HepG2 (cell line): ENCODE measurements around the gene NYAP1. TPM values are rescaled to one million over a fixed set of nuclear protein-coding genes. Genes with fewer than 3 reads are reported as not detected.

Source experiments
- ATAC-seq: fragments of 200-7000 bp; cut with Tn5 transposase; 3 replicates; pipeline ENCODE4 v1.9.1; 2020; ENCODE audit warnings: mild to moderate bottlenecking, moderate library complexity
- BruUV-seq: library from RNA; stranded (reverse); fragments of 400-500 nt; replicated peaks from 2 replicates; lab custom pipeline; 2021; lab: Mats Ljungman, UMichigan
- CTCF ChIA-PET: fragments of 300-600 bp; formaldehyde crosslinking; extraction: SDS; loops from one replicate; lab custom pipeline; 2021; ENCODE audit warnings: low total read pairs, inconsistent platforms, low intra/inter-chr PET ratio; lab: Yijun Ruan, JAX
- POLR2A ChIA-PET: fragments of 350-600 bp; sonication (Branson Sonifier 250); formaldehyde crosslinking; loops from one replicate; lab custom pipeline; 2020; ENCODE audit warnings: antibody characterized with exemption, inconsistent platforms; lab: Yijun Ruan, JAX
- DNase-seq: peaks from one replicate; pipeline ENCODE4 v3.0.0-alpha.2; 2015; ENCODE audit warnings: low spot score
- FAIRE-seq: peaks from 3 replicates; lab custom pipeline; 2011; peaks lifted over from hg19 to GRCh38; lab: Jason Lieb, UNC
- H2AFZ ChIP-seq: one replicate; pipeline ENCODE4 v1.6.1; 2011; ENCODE audit warnings: low read length, inconsistent platforms
- H3K27ac ChIP-seq: fragments of 300-600 bp; 3 replicates; pipeline ENCODE4 v1.8.0; 2011; ENCODE audit warnings: mixed run types, mild to moderate bottlenecking, mixed read lengths, low read length, inconsistent platforms; ENCODE audit not compliant: insufficient read depth; ENCODE audit errors: extremely low read length
- H3K27me3 ChIP-seq, 2 experiments: fragments of 200-600 bp in 1 of 2; 2 replicates in 1 of 2; 3 replicates in 1 of 2; pipeline versions ENCODE4 v1.6.0 to v1.8.0; 2011; ENCODE audit warnings: low read length in 2 of 2, mild to moderate bottlenecking in 2 of 2, moderate library complexity in 2 of 2, inconsistent platforms in 1 of 2; ENCODE audit not compliant: insufficient read depth in 2 of 2, control insufficient read depth in 1 of 2
- H3K36me3 ChIP-seq, 2 experiments: fragments of 200-600 bp in 1 of 2; replicated peaks in 1 of 2; 2 replicates in 1 of 2; 3 replicates in 1 of 2; pipeline versions ENCODE4 v1.5.1 to v1.8.0; 2011; ENCODE audit warnings: low read length in 2 of 2, inconsistent platforms in 1 of 2; ENCODE audit not compliant: insufficient read depth in 2 of 2, control insufficient read depth in 1 of 2
- H3K4me1 ChIP-seq: 2 replicates; pipeline ENCODE4 v1.5.1; 2012; ENCODE audit warnings: low read length, inconsistent platforms; ENCODE audit not compliant: insufficient read depth
- H3K4me2 ChIP-seq: 2 replicates; pipeline ENCODE4 v1.6.0; 2011; ENCODE audit warnings: low read depth, low read length, inconsistent platforms
- H3K4me3 ChIP-seq, 3 experiments: fragments of 200-600 bp in 1 of 3; sonication (generic), shearing (Covaris generic) in 1 of 3; replicated peaks in 1 of 3; 2 replicates each; pipeline ENCODE4 v1.5.1; 2011 to 2016; ENCODE audit warnings: low read length in 3 of 3, inconsistent platforms in 2 of 3, low read depth in 2 of 3, mild to moderate bottlenecking in 2 of 3, control low read depth in 1 of 3, mixed read lengths in 1 of 3; ENCODE audit not compliant: insufficient read depth in 1 of 3
- H3K79me2 ChIP-seq: one replicate; pipeline ENCODE4 v1.6.1; 2011; ENCODE audit warnings: low read length, inconsistent platforms; ENCODE audit not compliant: insufficient read depth
- H3K9ac ChIP-seq: 2 replicates; pipeline ENCODE4 v1.6.0; 2011; ENCODE audit warnings: mild to moderate bottlenecking, low read depth, low read length, inconsistent platforms; ENCODE audit not compliant: insufficient read depth
- H3K9me3 ChIP-seq: 2 replicates; pipeline ENCODE4 v1.5.1; 2012; ENCODE audit warnings: mild to moderate bottlenecking, low read length
- H4K20me1 ChIP-seq: 2 replicates; pipeline ENCODE4 v1.6.0; 2011; ENCODE audit warnings: inconsistent platforms, mild to moderate bottlenecking, low read length, moderate library complexity; ENCODE audit not compliant: insufficient read depth
- HNF1B ChIP-seq: sonication (generic); formaldehyde crosslinking; IDR thresholded peaks from 2 replicates; pipeline ENCODE4 v1.5.1; 2020; ENCODE audit warnings: mild to moderate bottlenecking, moderate library complexity, missing genetic modification reagents
- IRF2 ChIP-seq: IDR thresholded peaks from 2 replicates; pipeline ENCODE4 v1.6.1; 2018; ENCODE audit warnings: missing genetic modification reagents, missing compliant biosample characterization
- KAT7 ChIP-seq: IDR thresholded peaks from 2 replicates; pipeline ENCODE4 v1.6.1; 2018; ENCODE audit warnings: borderline replicate concordance, missing compliant biosample characterization
- NCOR1 ChIP-seq: fragments of 200-600 bp; sonication (generic); IDR thresholded peaks from 2 replicates; pipeline ENCODE4 v1.7.0; 2017; ENCODE audit warnings: antibody characterized with exemption, low read length, borderline replicate concordance
- NR2F2 ChIP-seq: IDR thresholded peaks from 2 replicates; pipeline ENCODE4 v1.6.1; 2012; ENCODE audit warnings: low read depth, inconsistent platforms, borderline replicate concordance
- POLR2AphosphoS5 ChIP-seq: IDR thresholded peaks from 2 replicates; pipeline ENCODE4 v1.6.1; 2012; ENCODE audit warnings: low read depth, low read length
- RBM22 ChIP-seq: fragments of 200-400 bp; formaldehyde crosslinking; optimal IDR thresholded peaks from 2 replicates; pipeline ENCODE3; 2017; ENCODE audit warnings: mild to moderate bottlenecking, low read length, moderate library complexity
- RNF219 ChIP-seq: sonication (generic); formaldehyde crosslinking; IDR thresholded peaks from 2 replicates; pipeline ENCODE4 v1.5.0; 2020; ENCODE audit warnings: mild to moderate bottlenecking, missing genetic modification reagents
- SOX6 ChIP-seq, 2 experiments: fragments of 450-650 bp in 1 of 2; sonication (generic) in 1 of 2; formaldehyde crosslinking in 1 of 2; IDR thresholded peaks; 2 replicates each; pipeline versions ENCODE4 v1.4.0 to v1.6.1; 2017 to 2020; ENCODE audit warnings: antibody characterized with exemption in 1 of 2, mild to moderate bottlenecking in 1 of 2, missing genetic modification reagents in 1 of 2
- TAF1 ChIP-seq: sonication (generic); formaldehyde crosslinking; IDR thresholded peaks from 2 replicates; pipeline ENCODE4 v1.4.0; 2020; ENCODE audit warnings: missing genetic modification reagents
- TGIF2 ChIP-seq: IDR thresholded peaks from 2 replicates; pipeline ENCODE4 v1.6.1; 2016; ENCODE audit warnings: control low read depth, missing compliant biosample characterization
- ZC3H13 ChIP-seq: sonication (generic); formaldehyde crosslinking; IDR thresholded peaks from 2 replicates; pipeline ENCODE4 v1.8.1; 2023; ENCODE audit warnings: mild to moderate bottlenecking, missing genetic modification reagents, moderate library complexity
- ZFP36 ChIP-seq: fragments of 150-350 bp; IDR thresholded peaks from 2 replicates; pipeline ENCODE4 v1.6.1; 2018; ENCODE audit warnings: borderline replicate concordance, low read length, low read depth; ENCODE audit not compliant: partially characterized antibody
- ZFP36L2 ChIP-seq: sonication (generic); formaldehyde crosslinking; IDR thresholded peaks from 2 replicates; pipeline ENCODE4 v1.4.0; 2020; ENCODE audit warnings: missing genetic modification reagents
- ZNF740 ChIP-seq: sonication (generic); formaldehyde crosslinking; IDR thresholded peaks from 2 replicates; pipeline ENCODE4 v1.4.0; 2020; ENCODE audit warnings: missing genetic modification reagents
- WGBS: methylation state at CpG from one replicate; pipeline ENCODE4 v1.1.6; 2017; ENCODE audit warnings: low lambda C conversion rate; 5-methylcytosine and 5-hydroxymethylcytosine counted together
- in situ Hi-C: cut with HindIII; loops from 2 replicates; pipeline ENCODE4 v1.10.0; 2017; ENCODE audit warnings: low pct_unique_long_range_greater_than_20kb; ENCODE audit not compliant: extremely low pct_ligation_motif_present
- intact Hi-C: fragments of 100-400 bp; cut with micrococcal nuclease; formaldehyde crosslinking; loops from one replicate; pipeline ENCODE4 v1.10.0; 2022; ENCODE audit not compliant: unreplicated experiment
- polyA plus RNA-seq, 8 experiments: library from polyadenylated mRNA; depleted of rRNA in 3 of 8; stranded (reverse) in 7 of 8; unstranded in 1 of 8; fragments of >200 nt; fragmentation: Illumina TruSeq in 4 of 8; extraction: Trizol in 4 of 8; gene quantifications; 2 replicates each; pipeline versions ENCODE4 v1.2.1 to v1.2.3, GENCODE V29; 2011 to 2016; ENCODE audit warnings: low read depth in 4 of 8, missing spikeins in 1 of 8, mixed read lengths in 1 of 8; ENCODE audit not compliant: insufficient read depth in 1 of 8
- total RNA-seq, 5 experiments: library from RNA; depleted of rRNA; stranded (reverse); fragments of >200 nt; fragmentation: Illumina TruSeq; extraction: Trizol; gene quantifications; 2 replicates each; pipeline ENCODE4 v1.2.3, GENCODE V29; 2016; ENCODE audit warnings: low read depth in 1 of 5

Gene NYAP1
- total and polyA plus RNA-seq, 2 of the 13 experiments (the other 11 are each of a cell fraction or from before 2014, with no cell fraction given), result 0.15 to 0.46 TPM

GRCh38 chr7:100483722-100484672 lies at the start of gene NYAP1 (continued):
- TF ChIP-seq ZNF740 (0 out of 2 replicates have a peak, but pooled peaks have one; percentile 40), TGIF2 (no peak)

GRCh38 chr7:100434297-100435144 lies 49.2 kb upstream of the NYAP1 start:
- DNase-seq (no peak), ATAC-seq (no peak), FAIRE-seq (no peak)
- POLR2A ChIA-PET, result interaction anchor here (0.9 to 5.0 kb wide), 2 partner anchors 11 to 15 kb away, joined by 4 to 72 read pairs; no protein-coding TSS in a partner anchor
- Histone ChIP-seq H3K9ac (peak overlapping the region; percentile 95), H3K4me3 (peak overlapping the region; percentile 80 to 93 (median 86)), H3K79me2 (peaks cover 37% of the 10 kb centered on the region), H2AFZ (no peak overlapping the region), H3K36me3 (peaks cover 5 to 30% of the 10 kb centered on the region in 2 experiments), H3K9me3 (no peaks in the 10 kb centered on the region), H3K27ac (peak overlapping the region; percentile 90), H4K20me1 (no peaks in the 10 kb centered on the region; the same call in 1 of the 2 replicates), H3K27me3 (no peaks in the 10 kb centered on the region; a peak in 1 of 5 replicates), H3K4me1 (peaks cover 71% of the 10 kb centered on the region), H3K4me2 (peak overlapping the region; percentile 80)
- in situ Hi-C loops, result no loop called here
- no TSS peak for BruUV-seq
- CTCF ChIA-PET, result no interaction called here
- intact Hi-C loops, result no loop called here
- WGBS, result 88% methylated on average over 22 of the region's 22 CpGs
- TF ChIP-seq KAT7 (CRISPR knock-in tag) (0 out of 2 replicates have a peak, but pooled peaks have one; percentile 39), HNF1B (CRISPR knock-in tag) (0 out of 2 replicates have a peak, but pooled peaks have one; percentile 40), TAF1 (CRISPR knock-in tag) (0 out of 2 replicates have a peak, but pooled peaks have one; percentile 23), POLR2AphosphoS5 (peak; percentile 18; the same call in 1 of the 2 replicates), IRF2 (CRISPR knock-in tag) (no peak), ZFP36 (no peak), ZC3H13 (peak; percentile 45; the same call in 1 of the 2 replicates), NCOR1 (no peak), NR2F2 (no peak), SOX6 (IDR thresholded peaks at IDR 0.05) (no peak), SOX6 (CRISPR knock-in tag; IDR thresholded peaks at IDR 0.05) (0 out of 2 replicates have a peak, but pooled peaks have one; percentile 21), ZFP36L2 (CRISPR knock-in tag) (no peak), RNF219 (no peak), RBM22 (peak; percentile 31)
